Measurements from ENCODE around the gene OR5K3.

OR5K3 gene

DNA sequence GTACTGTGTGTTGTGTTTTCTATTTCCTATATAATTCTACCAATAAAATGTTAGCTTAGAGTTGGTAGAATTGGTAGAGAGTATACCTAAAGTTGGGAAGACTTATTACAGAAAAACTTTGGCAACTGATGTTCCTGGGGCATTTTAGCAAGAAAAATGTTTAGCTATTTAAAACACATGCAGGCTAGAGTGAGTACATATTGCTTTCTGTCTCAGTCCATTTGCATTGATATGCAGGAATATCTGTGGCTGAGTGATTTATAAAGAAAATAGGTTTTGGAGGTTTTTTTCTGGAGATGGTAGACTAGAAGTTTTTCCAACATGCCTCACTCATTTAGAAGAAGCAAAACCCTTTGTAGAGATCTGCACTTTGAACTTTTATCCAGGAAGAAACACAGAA lies 42.1 kb downstream of the OR5K3 start:
- H3K4me3 ChIP-seq (ENCODE audit: low read depth, low read length) = no peak overlapping the region
- TF ChIP-seq, protein P1, sequence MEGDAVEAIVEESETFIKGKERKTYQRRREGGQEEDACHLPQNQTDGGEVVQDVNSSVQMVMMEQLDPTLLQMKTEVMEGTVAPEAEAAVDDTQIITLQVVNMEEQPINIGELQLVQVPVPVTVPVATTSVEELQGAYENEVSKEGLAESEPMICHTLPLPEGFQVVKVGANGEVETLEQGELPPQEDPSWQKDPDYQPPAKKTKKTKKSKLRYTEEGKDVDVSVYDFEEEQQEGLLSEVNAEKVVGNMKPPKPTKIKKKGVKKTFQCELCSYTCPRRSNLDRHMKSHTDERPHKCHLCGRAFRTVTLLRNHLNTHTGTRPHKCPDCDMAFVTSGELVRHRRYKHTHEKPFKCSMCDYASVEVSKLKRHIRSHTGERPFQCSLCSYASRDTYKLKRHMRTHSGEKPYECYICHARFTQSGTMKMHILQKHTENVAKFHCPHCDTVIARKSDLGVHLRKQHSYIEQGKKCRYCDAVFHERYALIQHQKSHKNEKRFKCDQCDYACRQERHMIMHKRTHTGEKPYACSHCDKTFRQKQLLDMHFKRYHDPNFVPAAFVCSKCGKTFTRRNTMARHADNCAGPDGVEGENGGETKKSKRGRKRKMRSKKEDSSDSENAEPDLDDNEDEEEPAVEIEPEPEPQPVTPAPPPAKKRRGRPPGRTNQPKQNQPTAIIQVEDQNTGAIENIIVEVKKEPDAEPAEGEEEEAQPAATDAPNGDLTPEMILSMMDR (IDR thresholded peaks at IDR 0.05; ENCODE audit: low read depth, low read length) = no peak

DNA sequence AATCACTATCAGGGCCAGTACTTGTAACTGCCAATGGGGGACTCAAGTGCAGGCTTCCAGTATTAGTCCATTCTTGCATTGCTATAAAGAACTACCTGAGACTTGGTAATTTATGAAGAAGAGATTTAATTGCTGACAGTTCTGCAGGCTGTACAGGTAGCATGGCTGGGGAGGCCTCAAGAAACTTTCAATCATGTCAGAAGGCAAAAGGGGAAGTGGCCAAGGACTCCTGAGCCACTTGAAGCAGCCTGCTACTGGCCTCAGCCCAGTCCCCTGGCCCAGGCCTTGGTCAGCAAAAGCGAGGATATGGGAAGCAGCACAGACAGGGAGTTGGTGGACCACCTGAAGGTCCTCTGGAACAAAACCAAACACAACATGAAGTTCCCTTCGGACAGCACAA lies 43.3 kb downstream of the OR5K3 start:
- TF ChIP-seq, protein P1 (IDR thresholded peaks at IDR 0.05; ENCODE audit: low read depth, low read length) = no peak
- no peak overlapping the region for H3K4me3 ChIP-seq (ENCODE audit: low read depth, low read length)

DNA sequence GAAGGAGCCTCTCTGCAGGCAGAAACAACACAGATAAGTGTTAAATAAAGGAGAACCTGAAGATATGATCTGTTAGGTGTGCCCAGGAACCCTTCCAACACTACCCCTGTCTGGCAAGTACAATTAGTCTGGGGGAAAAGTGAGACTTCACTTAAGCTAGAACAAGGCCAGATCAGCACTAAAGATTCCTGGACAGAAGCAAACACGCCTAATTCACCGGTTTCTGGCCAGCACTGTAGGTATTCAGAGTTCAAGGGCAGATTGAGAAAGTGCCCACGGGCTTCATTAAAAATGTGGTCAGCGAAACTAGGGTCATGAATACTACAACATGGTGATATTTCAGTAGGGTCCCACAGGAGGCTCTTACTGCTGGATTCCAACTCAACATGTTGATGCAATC lies 43.9 kb downstream of the OR5K3 start:
- TF ChIP-seq, protein P1 (IDR thresholded peaks at IDR 0.05; ENCODE audit: low read depth, low read length) = no peak
- no peak overlapping the region for H3K4me3 ChIP-seq (ENCODE audit: low read depth, low read length)

DNA sequence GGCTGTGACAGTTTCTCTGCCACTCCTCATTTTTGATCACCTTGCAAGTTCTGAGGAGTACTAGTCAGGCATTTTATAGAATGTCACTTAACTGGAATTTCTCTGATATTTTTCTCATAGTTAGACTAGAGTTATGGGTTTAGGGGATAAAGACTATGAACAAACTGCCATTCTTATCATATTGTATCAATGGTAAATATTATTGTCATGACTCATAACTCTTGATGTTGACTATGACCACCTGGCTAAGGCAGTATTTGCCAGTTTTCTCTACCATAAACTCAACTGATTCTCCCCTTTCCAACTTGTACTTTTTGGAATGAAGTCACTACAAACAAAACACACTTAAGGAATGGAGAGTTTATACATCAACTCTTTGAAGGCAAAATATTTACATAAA lies 49.8 kb downstream of the OR5K3 start:
- TF ChIP-seq, protein P1 (IDR thresholded peaks at IDR 0.05; ENCODE audit: low read depth, low read length) = no peak

More for the DNA sequence above, 49.8 kb downstream of the OR5K3 start:
- H3K4me3 ChIP-seq (ENCODE audit: low read depth, low read length) = no peak overlapping the region

All from WI38 (cell line).